Spleen (tissue), 11 donors: ENCODE data around the gene WNT1. TPM values are rescaled to one million over a fixed set of nuclear protein-coding genes. Genes with fewer than 3 reads are reported as not detected.

Experiments
- DNase-seq: peaks from one replicate; pipeline ENCODE4 v3.0.0-alpha.2; 2020
- H3K27ac ChIP-seq, 8 donors: fragments of 200-600 bp; sonication (generic) in 7 of 8; 1 replicate in 4 of 8; 2 replicates in 4 of 8; pipeline versions ENCODE4 v1.5.0 to v1.8.0; 2016 to 2021; ENCODE audit warnings: inconsistent platforms in 4 of 8, mild to moderate bottlenecking in 4 of 8, moderate library complexity in 1 of 8
- H3K27me3 ChIP-seq, 7 donors: fragments of 200-600 bp; sonication (generic) in 6 of 7; replicated peaks in 1 of 7; 1 replicate in 4 of 7; 2 replicates in 3 of 7; pipeline versions ENCODE4 v1.5.0 to v1.8.0; 2016 to 2021; ENCODE audit warnings: inconsistent platforms in 3 of 7, mild to moderate bottlenecking in 1 of 7
- H3K36me3 ChIP-seq, 6 donors: fragments of 200-600 bp; sonication (generic) in 5 of 6; 1 replicate in 4 of 6; 2 replicates in 2 of 6; pipeline versions ENCODE4 v1.5.0 to v1.8.0; 2016 to 2021; ENCODE audit warnings: inconsistent platforms in 2 of 6
- H3K4me1 ChIP-seq, 6 donors: fragments of 200-600 bp; sonication (generic) in 5 of 6; 1 replicate in 3 of 6; 2 replicates in 3 of 6; pipeline versions ENCODE4 v1.5.0 to v1.8.0; 2016 to 2021; ENCODE audit warnings: inconsistent platforms in 3 of 6
- H3K4me3 ChIP-seq, 8 donors: fragments of 200-600 bp; sonication (generic) in 7 of 8; 1 replicate in 4 of 8; 2 replicates in 4 of 8; pipeline versions ENCODE4 v1.5.0 to v1.8.0; 2016 to 2021; ENCODE audit warnings: inconsistent platforms in 4 of 8, mild to moderate bottlenecking in 4 of 8, moderate library complexity in 2 of 8
- H3K9me3 ChIP-seq, 8 donors: fragments of 200-600 bp; sonication (generic) in 7 of 8; 1 replicate in 4 of 8; 2 replicates in 4 of 8; pipeline versions ENCODE4 v1.5.0 to v1.8.0; 2016 to 2021; ENCODE audit warnings: inconsistent platforms in 4 of 8
- POLR2A ChIP-seq, 3 donors: fragments of 450-650 bp; IDR thresholded peaks; one replicate each; pipeline ENCODE4 v1.5.1; 2017; ENCODE audit warnings: antibody characterized with exemption in 3 of 3, mild to moderate bottlenecking in 1 of 3
- POLR2AphosphoS5 ChIP-seq, 3 donors: sonication (generic); formaldehyde crosslinking; IDR thresholded peaks; one replicate each; pipeline ENCODE4 v1.5.1; 2017; ENCODE audit warnings: antibody characterized with exemption in 3 of 3
- WGBS, 5 donors: extraction: QIAGEN DNeasy Blood & Tissue Kit in 3 of 5; methylation state at CpG; one replicate each; pipeline versions ENCODE4 v1.1.5 to v1.1.7; 2013 to 2018; 5-methylcytosine and 5-hydroxymethylcytosine counted together
- intact Hi-C: fragments of 100-400 bp; cut with DNase I; formaldehyde crosslinking; loops from one replicate; pipeline ENCODE4 v1.15.0; 2023; ENCODE audit warnings: low total_unique reads
- polyA plus RNA-seq, 3 donors: library from polyadenylated mRNA; stranded (reverse); fragments of 200-250 nt; gene quantifications; one replicate each; pipeline ENCODE4 v1.2.1, GENCODE V29; 2013
- total RNA-seq, 7 donors: library from RNA; depleted of rRNA in 3 of 7; stranded (reverse); fragments of >200 nt in 3 of 7; fragmentation: NEBNext Ultra II Directional in 4 of 7; extraction: Animal tissue kit (Norgen Biotek cat#: 25700) in 4 of 7; gene quantifications; one replicate each; pipeline versions ENCODE4 v1.1.0 to v1.2.1, GENCODE V29; 2016 to 2021
- TF ChIP-seq, protein P1 (sequence below), 11 experiments: fragments of 200-600 bp in 7 of 11; fragments of 450-650 bp in 4 of 11; sonication (generic) in 4 of 11; IDR thresholded peaks in 8 of 11; conservative IDR thresholded peaks in 3 of 11; 1 replicate in 7 of 11; 2 replicates in 4 of 11; pipeline versions ENCODE4 v1.4.0 to v1.8.0; 2016 to 2021; ENCODE audit warnings: antibody characterized with exemption in 11 of 11, inconsistent platforms in 4 of 11, mild to moderate bottlenecking in 1 of 11
- donor health status: healthy with polysubstance abuse.
- donor health status: DM: no; HTN: no; CAD: no; lungs with moderate emphysema.
- donor health status: DM: no; HTN: no; CAD: no.
- donor health status: Bipolar disorder and iron deficiency.
- donor health status: healthy.
- donor health status: DM: no; HTN: no; CAD: no.
- donor health status: DM: yes; HTN: yes; CAD: no.

Gene WNT1
- total and polyA plus RNA-seq, 10 donors: 0.06 to 0.52 (median 0.32) TPM; not detected in 6

DNA sequence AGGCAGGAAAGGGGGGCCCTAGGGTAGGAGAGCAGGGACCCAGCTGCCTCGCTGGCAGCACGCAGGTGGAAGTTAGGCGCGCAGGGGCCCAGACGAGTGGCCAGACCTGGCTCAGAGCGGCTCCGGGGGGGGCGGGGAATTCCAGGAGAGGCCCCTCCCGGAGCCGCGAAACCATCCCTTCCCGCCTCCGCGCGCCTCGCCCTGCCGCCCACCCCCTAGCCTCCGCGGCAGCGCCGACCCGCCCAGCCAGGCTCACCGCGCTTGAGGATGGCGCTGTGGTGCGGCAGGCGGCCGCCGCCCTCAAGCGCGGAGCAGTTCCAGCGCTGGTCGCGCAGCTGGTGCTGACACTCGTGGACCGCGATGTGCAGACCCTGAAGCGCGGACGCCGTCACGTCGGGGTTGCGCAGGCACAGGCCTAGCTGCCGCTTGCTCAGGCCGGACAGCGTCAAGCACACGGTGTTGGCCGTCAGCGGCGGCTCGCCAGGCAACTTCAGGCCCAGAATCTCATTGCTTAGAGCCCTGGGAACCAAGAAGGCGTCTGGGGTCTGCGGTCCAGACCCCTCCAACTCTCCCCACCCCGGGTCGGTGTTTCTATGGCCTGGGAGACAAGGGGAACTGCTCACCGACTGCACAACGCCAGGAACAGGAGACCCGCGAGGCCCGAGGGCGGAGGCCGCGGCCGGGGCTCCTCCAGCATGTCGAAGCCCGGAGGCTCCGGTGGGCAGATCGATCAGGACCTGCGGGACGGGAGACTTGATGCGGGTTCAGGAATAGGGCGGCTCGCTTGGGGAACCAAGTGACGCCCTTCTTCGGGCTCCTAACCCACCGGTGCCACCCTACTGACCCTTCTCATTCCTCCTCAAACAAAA is 8.1 kb upstream of the WNT1 start:
- H3K4me3 ChIP-seq: peak overlapping the region in 6 of 8 donors; percentile 9 to 55 (median 18)
- intact Hi-C loops: no loop called here
- H3K36me3 ChIP-seq: no peaks in the 10 kb centered on the region
- no peaks in the 10 kb centered on the region for H3K9me3 ChIP-seq
- peaks cover 9 to 56% (median 38%) of the 10 kb centered on the region in 6 donors for H3K4me1 ChIP-seq
- peaks cover 9 to 62% (median 54%) of the 10 kb centered on the region in 7 donors for H3K27me3 ChIP-seq
- DNase-seq: no peak
- 5 to 13% (median 8%) methylated on average over 39 to 77 of the region's 77 CpGs for WGBS, 5 donors
- TF ChIP-seq POLR2A (IDR thresholded peaks at IDR 0.05): no peak
- peak in 1 of 3 donors; percentile 38 for TF ChIP-seq POLR2AphosphoS5 (IDR thresholded peaks at IDR 0.05)
- H3K27ac ChIP-seq: no peak overlapping the region

DNA sequence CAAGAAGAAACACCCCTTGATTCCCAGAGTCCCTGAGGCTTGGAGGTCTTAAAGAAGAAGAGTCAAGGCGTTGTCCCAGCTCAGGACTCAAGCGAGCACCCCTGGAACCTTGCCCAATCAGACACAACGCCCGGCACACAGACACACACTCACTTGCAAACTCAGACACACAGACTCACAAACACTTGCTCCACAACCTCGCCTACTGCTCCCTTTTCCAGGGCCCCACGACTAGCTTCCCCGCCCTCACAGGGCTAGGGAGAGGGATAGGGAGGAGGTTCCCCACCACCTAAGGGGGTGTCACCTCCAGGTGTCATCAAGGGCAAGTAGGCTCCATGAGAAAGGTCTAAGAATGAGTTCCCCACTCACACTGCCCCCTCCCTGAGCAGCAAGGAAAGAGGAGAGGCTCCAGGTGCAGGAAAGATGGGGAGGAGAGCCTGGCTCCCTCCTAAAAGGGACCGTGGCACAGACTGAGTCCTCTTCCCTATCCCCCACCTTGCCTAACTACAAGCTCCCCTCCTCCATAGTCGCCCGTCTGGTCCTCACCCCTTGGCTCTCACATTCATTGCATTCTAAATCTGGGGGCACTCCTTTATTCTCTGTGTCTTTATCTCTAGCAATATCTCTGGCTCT is 7.3 kb upstream of the WNT1 start:
- H3K9me3 ChIP-seq: no peaks in the 10 kb centered on the region
- no peak for DNase-seq
- no peak overlapping the region for H3K27ac ChIP-seq
- peak overlapping the region in 1 of 8 donors; percentile 55 for H3K4me3 ChIP-seq
- H3K27me3 ChIP-seq: peaks cover 9 to 69% (median 54%) of the 10 kb centered on the region in 7 donors
- peaks cover 9 to 56% (median 38%) of the 10 kb centered on the region in 6 donors for H3K4me1 ChIP-seq
- no peaks in the 10 kb centered on the region for H3K36me3 ChIP-seq
- TF ChIP-seq POLR2AphosphoS5 (IDR thresholded peaks at IDR 0.05) (no peak), POLR2A (IDR thresholded peaks at IDR 0.05) (no peak)
- TF ChIP-seq, protein P1, sequence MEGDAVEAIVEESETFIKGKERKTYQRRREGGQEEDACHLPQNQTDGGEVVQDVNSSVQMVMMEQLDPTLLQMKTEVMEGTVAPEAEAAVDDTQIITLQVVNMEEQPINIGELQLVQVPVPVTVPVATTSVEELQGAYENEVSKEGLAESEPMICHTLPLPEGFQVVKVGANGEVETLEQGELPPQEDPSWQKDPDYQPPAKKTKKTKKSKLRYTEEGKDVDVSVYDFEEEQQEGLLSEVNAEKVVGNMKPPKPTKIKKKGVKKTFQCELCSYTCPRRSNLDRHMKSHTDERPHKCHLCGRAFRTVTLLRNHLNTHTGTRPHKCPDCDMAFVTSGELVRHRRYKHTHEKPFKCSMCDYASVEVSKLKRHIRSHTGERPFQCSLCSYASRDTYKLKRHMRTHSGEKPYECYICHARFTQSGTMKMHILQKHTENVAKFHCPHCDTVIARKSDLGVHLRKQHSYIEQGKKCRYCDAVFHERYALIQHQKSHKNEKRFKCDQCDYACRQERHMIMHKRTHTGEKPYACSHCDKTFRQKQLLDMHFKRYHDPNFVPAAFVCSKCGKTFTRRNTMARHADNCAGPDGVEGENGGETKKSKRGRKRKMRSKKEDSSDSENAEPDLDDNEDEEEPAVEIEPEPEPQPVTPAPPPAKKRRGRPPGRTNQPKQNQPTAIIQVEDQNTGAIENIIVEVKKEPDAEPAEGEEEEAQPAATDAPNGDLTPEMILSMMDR (IDR thresholded peaks at IDR 0.05 in 8 of 11, conservative IDR thresholded peaks at IDR 0.05 in 3 of 11): no peak
- intact Hi-C loops: no loop called here
- 30 to 36% (median 32%) methylated on average over 10 of the region's 10 CpGs for WGBS, 5 donors

DNA sequence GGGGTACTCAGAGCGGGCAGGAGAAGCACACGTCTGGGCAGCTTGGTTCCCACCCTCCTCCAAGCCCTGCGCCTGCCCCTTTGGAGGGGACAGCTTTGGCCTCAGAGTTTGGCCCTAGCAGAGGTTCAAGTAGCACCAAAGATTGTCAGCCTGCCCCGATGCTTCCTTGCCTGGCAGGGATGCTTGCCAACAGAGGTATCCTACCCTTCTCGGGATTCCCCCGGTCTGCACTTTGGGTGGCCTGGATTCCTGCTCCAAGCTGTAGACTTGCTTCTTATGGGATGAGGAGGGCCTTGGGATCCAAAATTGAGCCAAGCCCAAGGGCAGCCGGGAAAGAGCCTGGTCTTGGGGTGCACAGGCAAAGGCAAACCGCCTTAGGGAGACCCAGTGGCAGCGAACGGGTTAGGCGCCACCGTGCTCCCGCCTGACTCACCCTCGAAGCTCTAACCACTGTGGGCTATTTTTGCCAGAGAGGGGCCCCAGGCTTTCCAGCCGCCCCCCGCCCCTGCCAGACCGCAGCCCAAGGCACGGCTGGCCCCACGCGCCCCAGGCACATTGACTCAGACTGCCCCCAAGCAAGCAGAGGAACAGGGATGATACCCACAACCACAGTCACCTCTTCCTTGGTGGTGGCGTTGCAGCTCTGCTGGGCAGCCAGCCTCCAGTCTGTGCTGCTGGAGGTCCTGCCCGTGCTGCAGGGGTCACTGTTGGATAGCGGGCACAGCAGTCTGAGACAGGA is 5.7 kb upstream of the WNT1 start:
- Histone ChIP-seq H3K27ac (no peak overlapping the region), H3K4me3 (peak overlapping the region in 1 of 8 donors; percentile 53), H3K27me3 (peaks cover 9 to 85% (median 61%) of the 10 kb centered on the region in 7 donors), H3K9me3 (no peaks in the 10 kb centered on the region), H3K36me3 (no peaks in the 10 kb centered on the region), H3K4me1 (peaks cover 9 to 54% (median 39%) of the 10 kb centered on the region in 6 donors)
- TF ChIP-seq, protein P1 (IDR thresholded peaks at IDR 0.05 in 8 of 11, conservative IDR thresholded peaks at IDR 0.05 in 3 of 11): no peak
- TF ChIP-seq POLR2A (IDR thresholded peaks at IDR 0.05): no peak
- no peak for TF ChIP-seq POLR2AphosphoS5 (IDR thresholded peaks at IDR 0.05)
- no peak for DNase-seq
- WGBS, 5 donors: 6 to 14% (median 7%) methylated on average over 16 to 23 of the region's 23 CpGs
- intact Hi-C loops: no loop called here

- intact Hi-C loops: no loop called here
- DNase-seq: no peak
- peaks cover 12 to 61% (median 45%) of the 10 kb centered on the region in 6 donors for H3K4me1 ChIP-seq
- peaks cover 9 to 91% (median 68%) of the 10 kb centered on the region in 7 donors for H3K27me3 ChIP-seq
- no peaks in the 10 kb centered on the region for H3K9me3 ChIP-seq
- no peak overlapping the region for H3K27ac ChIP-seq
- TF ChIP-seq POLR2AphosphoS5 (IDR thresholded peaks at IDR 0.05): no peak
- no peak for TF ChIP-seq POLR2A (IDR thresholded peaks at IDR 0.05)
- TF ChIP-seq, protein P1 (IDR thresholded peaks at IDR 0.05 in 8 of 11, conservative IDR thresholded peaks at IDR 0.05 in 3 of 11): no peak
- no peaks in the 10 kb centered on the region for H3K36me3 ChIP-seq
- 12 to 26% (median 15%) methylated on average over 2 to 3 of the region's 3 CpGs for WGBS, 5 donors
- H3K4me3 ChIP-seq: no peak overlapping the region
Observed at GRCh38 chr12:48972952-48973483, 5.1 kb upstream of the WNT1 start.
